Measurements from ENCODE around the gene ZNF598. TPM values are rescaled to one million over a fixed set of nuclear protein-coding genes. Genes with fewer than 3 reads are reported as not detected.
"Not testable (repeated sequence)": the region's sequence is repeated elsewhere in the genome, so short reads cannot be mapped to it uniquely, and the experiment has no call there.

ZNF598 gene
- total RNA-seq, 6 donors from 2014 or later: 20.1 to 62.8 (median 41.7) TPM

GRCh38 chr16:2035431-2036199, 26.0 kb upstream of the ZNF598 start:
- Histone ChIP-seq H3K4me3 (peak overlapping the region; percentile 31 to 83 (median 54)), H3K27ac (peak overlapping the region; percentile 86 to 97 (median 95)), H3K36me3 (peaks cover 0 to 53% (median 15%) of the 10 kb centered on the region in 4 donors), H3K27me3 (no peaks in the 10 kb centered on the region), H3K4me1 (peaks cover 77 to 85% (median 79%) of the 10 kb centered on the region in 4 donors), H3K9me3 (no peaks in the 10 kb centered on the region)
- DNase-seq (peak; percentile 58 to 89), ATAC-seq (ENCODE audit: low FRiP score in 2 of 2) (peak; percentile 38 to 66)
- TF ChIP-seq CTCF (IDR thresholded peaks at IDR 0.05): no peak
- TF ChIP-seq EP300 (IDR thresholded peaks at IDR 0.05): peak in 1 of 4 donors; percentile 17
- peak in 2 of 4 donors; percentile 10 to 54 for TF ChIP-seq POLR2A (IDR thresholded peaks at IDR 0.05)
- no peak for TF ChIP-seq POLR2AphosphoS5 (IDR thresholded peaks at IDR 0.05)
- WGBS, 2 donors: 31 to 40% methylated on average over 7 to 33 of the region's 34 CpGs

DNA sequence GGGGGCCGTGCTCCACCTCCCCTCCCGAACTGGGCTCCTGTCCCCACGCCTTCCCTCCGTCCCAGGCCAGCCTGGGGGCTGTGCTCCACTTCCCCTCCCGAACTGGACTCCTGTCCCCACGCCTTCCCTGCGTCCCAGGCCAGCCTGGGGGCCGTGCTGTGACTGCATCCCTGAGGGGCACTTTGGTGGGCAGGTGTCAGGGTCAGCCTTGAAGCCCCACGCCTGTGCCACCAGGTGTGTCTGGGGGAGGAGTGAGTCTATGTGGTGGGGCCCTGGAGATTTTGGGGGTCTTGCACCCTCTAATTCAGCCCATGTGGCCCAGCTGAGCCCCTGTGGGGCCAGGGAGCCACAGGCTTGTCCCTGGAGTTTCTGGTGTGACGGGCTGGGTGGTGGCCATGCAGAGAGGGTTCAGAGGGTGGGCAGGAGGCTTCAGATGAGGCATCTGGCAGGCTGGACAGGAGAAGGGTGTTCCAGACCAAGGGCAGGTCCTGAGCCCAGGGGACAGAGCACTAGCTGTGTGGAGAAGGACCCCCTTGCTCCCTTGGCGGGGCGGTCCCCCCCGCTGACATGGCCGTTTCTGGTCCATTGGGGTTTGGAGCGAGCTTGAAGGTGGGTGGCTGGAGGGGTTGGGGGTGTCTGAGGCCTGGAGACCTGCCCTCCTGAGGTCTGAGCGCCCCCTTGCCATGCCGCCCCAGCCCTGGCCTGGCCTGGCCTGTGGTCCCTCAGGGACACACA, 25.2 kb upstream of the ZNF598 start:
- H3K9me3 ChIP-seq: no peaks in the 10 kb centered on the region
- DNase-seq (no peak), ATAC-seq (ENCODE audit: low FRiP score in 2 of 2) (no peak)
- 43 to 59% methylated on average over 7 to 10 of the region's 17 CpGs for WGBS, 2 donors
- H3K4me1 ChIP-seq: peaks cover 70 to 78% (median 74%) of the 10 kb centered on the region in 4 donors
- peak overlapping the region; percentile 31 to 83 (median 54) for H3K4me3 ChIP-seq
- peak overlapping the region; percentile 86 to 97 (median 95) for H3K27ac ChIP-seq
- H3K36me3 ChIP-seq: peaks cover 0 to 56% (median 15%) of the 10 kb centered on the region in 4 donors
- no peaks in the 10 kb centered on the region for H3K27me3 ChIP-seq
- TF ChIP-seq CTCF (IDR thresholded peaks at IDR 0.05) (no peak), EP300 (IDR thresholded peaks at IDR 0.05) (no peak), POLR2A (IDR thresholded peaks at IDR 0.05) (no peak), POLR2AphosphoS5 (IDR thresholded peaks at IDR 0.05) (no peak)

- DNase-seq: peak in 1 of 2 donors; percentile 81
- Histone ChIP-seq H3K27ac (peak overlapping the region; percentile 88 to 97 (median 95)), H3K4me1 (peaks cover 69 to 77% (median 72%) of the 10 kb centered on the region in 4 donors), H3K4me3 (peak overlapping the region; percentile 39 to 83 (median 54)), H3K36me3 (peaks cover 0 to 60% (median 15%) of the 10 kb centered on the region in 4 donors)
- not testable (repeated sequence) for H3K9me3 ChIP-seq; H3K27me3 ChIP-seq; ATAC-seq (ENCODE audit: low FRiP score in 2 of 2)
- 21 to 36% methylated on average over 7 to 11 of the region's 32 CpGs for WGBS, 2 donors
Observed at GRCh38 chr16:2033909-2034695, 24.5 kb upstream of the ZNF598 start.

DNA sequence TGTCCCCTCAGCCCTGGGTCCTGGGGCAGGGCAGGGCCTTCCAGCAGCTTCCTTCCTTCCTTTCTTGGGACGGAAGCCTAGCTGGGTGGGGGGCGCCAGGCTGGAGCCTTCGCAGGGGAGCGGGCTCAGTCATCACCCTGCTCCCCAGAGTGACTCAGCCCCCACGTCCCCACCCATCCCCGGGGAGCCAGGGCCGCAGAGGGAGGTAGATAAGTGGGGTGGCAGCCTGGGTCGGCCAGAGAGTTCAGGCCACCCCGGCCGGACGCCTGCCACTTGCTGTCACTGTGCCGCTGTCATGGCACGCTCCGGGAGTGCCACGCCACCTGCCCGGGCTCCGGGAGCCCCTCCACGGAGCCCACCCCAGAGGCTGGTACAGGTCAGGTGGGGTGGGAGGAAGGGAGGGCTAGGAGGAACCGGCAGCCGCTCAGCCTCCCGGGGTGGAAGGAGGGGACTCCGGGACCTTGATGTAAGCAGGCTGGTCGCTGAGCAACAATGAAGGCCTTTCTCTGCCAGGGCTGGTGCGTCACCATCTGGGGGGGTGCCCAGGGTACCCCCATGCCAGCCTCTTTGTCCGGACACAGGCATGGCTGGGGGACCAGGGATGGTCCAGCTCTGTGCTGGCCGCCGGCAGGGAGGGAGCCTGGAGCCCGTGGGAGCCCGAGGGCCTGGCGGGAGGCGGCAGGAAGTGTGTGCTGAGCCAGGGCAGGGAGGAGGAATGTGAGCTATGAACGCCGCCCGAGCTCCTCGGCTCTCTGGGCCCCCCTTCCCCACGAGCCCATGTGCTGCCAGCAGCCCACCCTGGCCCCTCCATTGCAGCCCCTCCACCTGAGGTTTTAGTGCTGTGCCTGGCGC, 23.7 kb upstream of the ZNF598 start:
- Histone ChIP-seq H3K36me3 (peaks cover 0 to 52% (median 11%) of the 10 kb centered on the region in 4 donors), H3K27me3 (no peaks in the 10 kb centered on the region), H3K4me3 (peak overlapping the region; percentile 39 to 83 (median 54)), H3K4me1 (peaks cover 63 to 77% (median 72%) of the 10 kb centered on the region in 4 donors), H3K27ac (peak overlapping the region; percentile 88 to 97 (median 95)), H3K9me3 (no peaks in the 10 kb centered on the region)
- peak; percentile 61 to 71 for ATAC-seq (ENCODE audit: low FRiP score in 2 of 2)
- WGBS, 2 donors: 14 to 22% methylated on average over 22 to 31 of the region's 37 CpGs
- peak; percentile 44 to 90 for DNase-seq
- TF ChIP-seq POLR2A (IDR thresholded peaks at IDR 0.05) (peak in 1 of 4 donors; percentile 39), EP300 (IDR thresholded peaks at IDR 0.05) (peak in 2 of 4 donors; percentile 37 to 54), POLR2AphosphoS5 (IDR thresholded peaks at IDR 0.05) (peak; percentile 61 to 85), CTCF (IDR thresholded peaks at IDR 0.05) (no peak)

All from upper lobe of left lung (tissue), 6 donors.